Measurements from ENCODE around the gene IGF2R. TPM values are rescaled to one million over a fixed set of nuclear protein-coding genes. Genes with fewer than 3 reads are reported as not detected.
A peak's percentile ranks its signal among the peaks of the same experiment; 100 is the strongest.

The IGF2R gene
- total and polyA plus RNA-seq, 2 experiments from 2014 or later = 8.1 to 30.9 TPM

GRCh38 chr6:160040527-160041264, 71.8 kb downstream of the IGF2R start:
- no peak overlapping the region for H3K27ac ChIP-seq
- H3K36me3 ChIP-seq (ENCODE audit: low read depth) = peaks cover 6% of the 10 kb centered on the region

GRCh38 chr6:160041608-160042007, 72.7 kb downstream of the IGF2R start:
- H3K27ac ChIP-seq = no peak overlapping the region
- H3F3A ChIP-seq (ENCODE audit: insufficient read depth) = peaks cover 50% of the 10 kb centered on the region
- in situ Hi-C loops (cut with MboI) = no loop called here
- no peaks in the 10 kb centered on the region for H3K9me2 ChIP-seq (ENCODE audit: insufficient read depth)
- no peak overlapping the region for H3K4me3 ChIP-seq
- no peaks in the 10 kb centered on the region for H3K27me3 ChIP-seq (replicated peaks; ENCODE audit: insufficient read depth)
- 51 to 58% methylated on average over 6 of the region's 6 CpGs for WGBS, 2 experiments (ENCODE audit: low coverage in 1 of 2, low lambda C conversion rate in 2 of 2, missing lambda C conversion rate in 2 of 2)
- peak; percentile 74 for DNase-seq
- peaks cover 38% of the 10 kb centered on the region for H3K4me1 ChIP-seq (ENCODE audit: insufficient read depth)
- no peak overlapping the region for H2AFZ ChIP-seq
- H3K4me2 ChIP-seq (ENCODE audit: unreplicated experiment) = peak overlapping the region; percentile 74
- H3K79me2 ChIP-seq (ENCODE audit: insufficient read depth) = no peaks in the 10 kb centered on the region
- TF ChIP-seq EZH2 (IDR thresholded peaks at IDR 0.05; ENCODE audit: insufficient read depth, poor library complexity, severe bottlenecking) (no peak), EZH2phosphoT487 (IDR thresholded peaks at IDR 0.05; ENCODE audit: insufficient read depth, low read depth) (no peak)
- H3K9me3 ChIP-seq (ENCODE audit: low read depth) = no peaks in the 10 kb centered on the region
- H3K36me3 ChIP-seq (ENCODE audit: low read depth) = peaks cover 13% of the 10 kb centered on the region
- no peaks in the 10 kb centered on the region for H4K20me1 ChIP-seq (ENCODE audit: insufficient read depth)
- H3K9ac ChIP-seq = no peak overlapping the region

More at GRCh38 chr6:160040527-160041264, 71.8 kb downstream of the IGF2R start:
- no peaks in the 10 kb centered on the region for H3K9me2 ChIP-seq (ENCODE audit: insufficient read depth)
- 89% methylated on average over 19 of the region's 19 CpGs for WGBS, 2 experiments (ENCODE audit: low coverage in 1 of 2, low lambda C conversion rate in 2 of 2, missing lambda C conversion rate in 2 of 2)
- in situ Hi-C loops (cut with MboI) = no loop called here
- no peaks in the 10 kb centered on the region for H4K20me1 ChIP-seq (ENCODE audit: insufficient read depth)
- H3K4me2 ChIP-seq (ENCODE audit: unreplicated experiment) = no peak overlapping the region
- no peaks in the 10 kb centered on the region for H3K79me2 ChIP-seq (ENCODE audit: insufficient read depth)
- H3K4me3 ChIP-seq = no peak overlapping the region
- H2AFZ ChIP-seq = no peak overlapping the region
- H3K9ac ChIP-seq = no peak overlapping the region
- DNase-seq = no peak
- no peaks in the 10 kb centered on the region for H3K27me3 ChIP-seq (replicated peaks; ENCODE audit: insufficient read depth)
- no peak for TF ChIP-seq EZH2phosphoT487 (IDR thresholded peaks at IDR 0.05; ENCODE audit: insufficient read depth, low read depth)
- no peak for TF ChIP-seq EZH2 (IDR thresholded peaks at IDR 0.05; ENCODE audit: insufficient read depth, poor library complexity, severe bottlenecking)
- peaks cover 56% of the 10 kb centered on the region for H3F3A ChIP-seq (ENCODE audit: insufficient read depth)
- no peaks in the 10 kb centered on the region for H3K9me3 ChIP-seq (ENCODE audit: low read depth)
- H3K4me1 ChIP-seq (ENCODE audit: insufficient read depth) = peaks cover 45% of the 10 kb centered on the region

GRCh38 chr6:160042014-160042773, 73.3 kb downstream of the IGF2R start:
- peaks cover 45% of the 10 kb centered on the region for H3F3A ChIP-seq (ENCODE audit: insufficient read depth)
- peak overlapping the region; percentile 50; the same call in 1 of the 2 replicates for H3K9ac ChIP-seq
- H3K4me1 ChIP-seq (ENCODE audit: insufficient read depth) = peaks cover 32% of the 10 kb centered on the region
- H3K36me3 ChIP-seq (ENCODE audit: low read depth) = peaks cover 13% of the 10 kb centered on the region
- H3K9me3 ChIP-seq (ENCODE audit: low read depth) = no peaks in the 10 kb centered on the region
- H3K9me2 ChIP-seq (ENCODE audit: insufficient read depth) = no peaks in the 10 kb centered on the region
- WGBS, 2 experiments (ENCODE audit: low coverage in 1 of 2, low lambda C conversion rate in 2 of 2, missing lambda C conversion rate in 2 of 2) = 72 to 74% methylated on average over 12 of the region's 12 CpGs
- no peak overlapping the region for H2AFZ ChIP-seq
- no peaks in the 10 kb centered on the region for H4K20me1 ChIP-seq (ENCODE audit: insufficient read depth)
- no peaks in the 10 kb centered on the region for H3K27me3 ChIP-seq (replicated peaks; ENCODE audit: insufficient read depth)
- no peaks in the 10 kb centered on the region for H3K79me2 ChIP-seq (ENCODE audit: insufficient read depth)
- peak overlapping the region; percentile 73 for H3K27ac ChIP-seq
- H3K4me3 ChIP-seq = peak overlapping the region; percentile 53
- peak overlapping the region; percentile 74 for H3K4me2 ChIP-seq (ENCODE audit: unreplicated experiment)
- peak; percentile 79 for DNase-seq
- no peak for TF ChIP-seq EZH2phosphoT487 (IDR thresholded peaks at IDR 0.05; ENCODE audit: insufficient read depth, low read depth)
- TF ChIP-seq EZH2 (IDR thresholded peaks at IDR 0.05; ENCODE audit: insufficient read depth, poor library complexity, severe bottlenecking) = no peak
- in situ Hi-C loops (cut with MboI) = no loop called here

GRCh38 chr6:160042788-160043301, 74.0 kb downstream of the IGF2R start:
- Histone ChIP-seq H3K4me2 (ENCODE audit: unreplicated experiment) (peak overlapping the region; percentile 74), H3K79me2 (ENCODE audit: insufficient read depth) (no peaks in the 10 kb centered on the region), H4K20me1 (ENCODE audit: insufficient read depth) (no peaks in the 10 kb centered on the region), H3F3A (ENCODE audit: insufficient read depth) (peaks cover 39% of the 10 kb centered on the region), H3K4me3 (peak overlapping the region; percentile 53), H3K9ac (peak overlapping the region; percentile 50; the same call in 1 of the 2 replicates), H3K27ac (peak overlapping the region; percentile 73), H3K27me3 (replicated peaks; ENCODE audit: insufficient read depth) (no peaks in the 10 kb centered on the region), H3K9me2 (ENCODE audit: insufficient read depth) (no peaks in the 10 kb centered on the region), H2AFZ (no peak overlapping the region), H3K9me3 (ENCODE audit: low read depth) (no peaks in the 10 kb centered on the region), H3K4me1 (ENCODE audit: insufficient read depth) (peaks cover 27% of the 10 kb centered on the region), H3K36me3 (ENCODE audit: low read depth) (peaks cover 13% of the 10 kb centered on the region)
- TF ChIP-seq EZH2phosphoT487 (IDR thresholded peaks at IDR 0.05; ENCODE audit: insufficient read depth, low read depth) (no peak), EZH2 (IDR thresholded peaks at IDR 0.05; ENCODE audit: insufficient read depth, poor library complexity, severe bottlenecking) (no peak)
- peak; percentile 81 for DNase-seq
- in situ Hi-C loops (cut with MboI) = no loop called here
- 6 to 11% methylated on average over 11 of the region's 11 CpGs for WGBS, 2 experiments (ENCODE audit: low coverage in 1 of 2, low lambda C conversion rate in 2 of 2, missing lambda C conversion rate in 2 of 2)
